IPS-15b (cell line): ENCODE results near the gene PNPO.

Experiments
- H3K27me3 ChIP-seq: one replicate; pipeline ENCODE4 v1.6.1; 2013; ENCODE audit warnings: low read length; ENCODE audit not compliant: control insufficient read depth, insufficient read depth
- H3K36me3 ChIP-seq: one replicate; pipeline ENCODE4 v1.6.1; 2013; ENCODE audit warnings: low read length; ENCODE audit not compliant: control insufficient read depth, insufficient read depth
- H3K4me1 ChIP-seq: one replicate; pipeline ENCODE4 v1.6.1; 2013; ENCODE audit warnings: mild to moderate bottlenecking, low read length; ENCODE audit not compliant: control insufficient read depth, insufficient read depth
- H3K4me3 ChIP-seq: one replicate; pipeline ENCODE4 v1.5.1; 2013; ENCODE audit warnings: low read depth, low read length
- H3K9ac ChIP-seq: one replicate; pipeline ENCODE4 v1.6.1; 2013; ENCODE audit warnings: low read depth, mild to moderate bottlenecking, low read length
- H3K9me3 ChIP-seq: one replicate; pipeline ENCODE4 v1.6.1; 2013; ENCODE audit warnings: mild to moderate bottlenecking, low read length; ENCODE audit not compliant: control insufficient read depth, insufficient read depth

PNPO gene

GRCh38 chr17:47941246-47942095 is at the start of gene PNPO:
PNPO (plus strand) TSS chr17:47941571; CDS start chr17:47941676, 105 bp downstream.
- peaks cover 8% of the 10 kb centered on the region for H3K27me3 ChIP-seq
- H3K9ac ChIP-seq = peak within 1 kb of the TSS; percentile 50
- no peaks in the 10 kb centered on the region for H3K4me1 ChIP-seq
- H3K4me3 ChIP-seq = peak within 1 kb of the TSS; percentile 76
- H3K9me3 ChIP-seq = no peaks in the 10 kb centered on the region
- H3K36me3 ChIP-seq = no peaks in the 10 kb centered on the region

- H3K9ac ChIP-seq = peak overlapping the region; percentile 90
- H3K4me1 ChIP-seq = peaks cover 9% of the 10 kb centered on the region
- no peaks in the 10 kb centered on the region for H3K36me3 ChIP-seq
- H3K9me3 ChIP-seq = no peaks in the 10 kb centered on the region
- H3K27me3 ChIP-seq = no peaks in the 10 kb centered on the region
- H3K4me3 ChIP-seq = peak overlapping the region; percentile 90
Observed at GRCh38 chr17:47894498-47895346, 46.6 kb upstream of the PNPO start.

- Histone ChIP-seq H3K4me1 (peaks cover 13% of the 10 kb centered on the region), H3K9me3 (no peaks in the 10 kb centered on the region), H3K36me3 (no peaks in the 10 kb centered on the region), H3K9ac (peak overlapping the region; percentile 90), H3K27me3 (no peaks in the 10 kb centered on the region), H3K4me3 (peak overlapping the region; percentile 90)
Observed at GRCh38 chr17:47895347-47895855, 46.0 kb upstream of the PNPO start.

GRCh38 chr17:47895856-47896671 is 45.3 kb upstream of the PNPO start, which contains the start of gene SP2:
SP2 (plus strand) TSS chr17:47896236; CDS start chr17:47896287, 51 bp downstream.
- peaks cover 13% of the 10 kb centered on the region for H3K4me1 ChIP-seq
- no peaks in the 10 kb centered on the region for H3K27me3 ChIP-seq
- H3K9me3 ChIP-seq = no peaks in the 10 kb centered on the region
- H3K9ac ChIP-seq = peak within 1 kb of the TSS; percentile 90
- peak within 1 kb of the TSS; percentile 90 for H3K4me3 ChIP-seq
- H3K36me3 ChIP-seq = no peaks in the 10 kb centered on the region

GRCh38 chr17:47896672-47897490 is 44.5 kb upstream of the PNPO start:
- H3K9me3 ChIP-seq = no peaks in the 10 kb centered on the region
- peak overlapping the region; percentile 73 for H3K4me3 ChIP-seq
- no peaks in the 10 kb centered on the region for H3K36me3 ChIP-seq
- H3K27me3 ChIP-seq = no peaks in the 10 kb centered on the region
- H3K9ac ChIP-seq = no peak overlapping the region
- peaks cover 19% of the 10 kb centered on the region for H3K4me1 ChIP-seq

GRCh38 chr17:47897561-47897960 is 43.8 kb upstream of the PNPO start:
- Histone ChIP-seq H3K9ac (no peak overlapping the region), H3K9me3 (no peaks in the 10 kb centered on the region), H3K36me3 (no peaks in the 10 kb centered on the region), H3K4me1 (peaks cover 23% of the 10 kb centered on the region), H3K27me3 (no peaks in the 10 kb centered on the region), H3K4me3 (peak overlapping the region; percentile 73)

GRCh38 chr17:47898241-47898640 is 43.1 kb upstream of the PNPO start:
- Histone ChIP-seq H3K9me3 (no peaks in the 10 kb centered on the region), H3K36me3 (no peaks in the 10 kb centered on the region), H3K4me3 (no peak overlapping the region), H3K9ac (no peak overlapping the region), H3K27me3 (no peaks in the 10 kb centered on the region), H3K4me1 (peaks cover 23% of the 10 kb centered on the region)

GRCh38 chr17:47899643-47900042 is 41.7 kb upstream of the PNPO start:
- Histone ChIP-seq H3K27me3 (no peaks in the 10 kb centered on the region), H3K9ac (peak overlapping the region; percentile 24), H3K4me3 (no peak overlapping the region), H3K4me1 (peaks cover 23% of the 10 kb centered on the region), H3K9me3 (no peaks in the 10 kb centered on the region), H3K36me3 (no peaks in the 10 kb centered on the region)

GRCh38 chr17:47901423-47901822 is 39.9 kb upstream of the PNPO start:
- Histone ChIP-seq H3K4me3 (peak overlapping the region; percentile 33), H3K36me3 (no peaks in the 10 kb centered on the region), H3K9me3 (no peaks in the 10 kb centered on the region), H3K4me1 (peaks cover 33% of the 10 kb centered on the region), H3K27me3 (no peaks in the 10 kb centered on the region), H3K9ac (no peak overlapping the region)

GRCh38 chr17:47902039-47902744 is 39.2 kb upstream of the PNPO start:
- peaks cover 33% of the 10 kb centered on the region for H3K4me1 ChIP-seq
- H3K9me3 ChIP-seq = no peaks in the 10 kb centered on the region
- H3K36me3 ChIP-seq = no peaks in the 10 kb centered on the region
- peak overlapping the region; percentile 33 for H3K4me3 ChIP-seq
- H3K9ac ChIP-seq = no peak overlapping the region
- no peaks in the 10 kb centered on the region for H3K27me3 ChIP-seq
